HepG2 (cell line): ENCODE data around the gene HEXD. TPM values are rescaled to one million over a fixed set of nuclear protein-coding genes. Genes with fewer than 3 reads are reported as not detected.
A peak's percentile ranks its signal among the peaks of the same experiment; 100 is the strongest.

Source experiments
- ARID4A ChIP-seq: sonication (generic); formaldehyde crosslinking; IDR thresholded peaks from 2 replicates; pipeline ENCODE4 v1.5.0; 2020; ENCODE audit warnings: mild to moderate bottlenecking, missing genetic modification reagents, borderline replicate concordance
- ELF1 ChIP-seq: sonication (generic); formaldehyde crosslinking; IDR thresholded peaks from 2 replicates; pipeline ENCODE4 v1.4.0; 2020; ENCODE audit warnings: missing genetic modification reagents
- GATAD1 ChIP-seq: IDR thresholded peaks from 2 replicates; pipeline ENCODE4 v1.6.1; 2016; ENCODE audit warnings: missing genetic modification reagents, missing compliant biosample characterization
- KAT8 ChIP-seq: IDR thresholded peaks from 2 replicates; pipeline ENCODE4 v1.6.1; 2016; ENCODE audit warnings: missing genetic modification reagents, missing compliant biosample characterization
- MTA3 ChIP-seq: sonication (generic); formaldehyde crosslinking; IDR thresholded peaks from 2 replicates; pipeline ENCODE4 v1.4.0; 2020; ENCODE audit warnings: missing genetic modification reagents
- MZF1 ChIP-seq: sonication (generic); formaldehyde crosslinking; IDR thresholded peaks from 2 replicates; pipeline ENCODE4 v1.8.1; 2023; ENCODE audit warnings: mild to moderate bottlenecking, missing genetic modification reagents, borderline replicate concordance
- SKI ChIP-seq: fragments of 450-650 bp; IDR thresholded peaks from one replicate; pipeline ENCODE4 v1.6.1; 2018; ENCODE audit warnings: mild to moderate bottlenecking; ENCODE audit not compliant: partially characterized antibody
- SNRNP70 ChIP-seq: fragments of 200-400 bp; formaldehyde crosslinking; IDR thresholded peaks from 2 replicates; pipeline ENCODE4 v1.6.1; 2017; ENCODE audit warnings: mild to moderate bottlenecking, low read depth, low read length, moderate library complexity
- TBX3 ChIP-seq: fragments of 450-650 bp; IDR thresholded peaks from 2 replicates; pipeline ENCODE4 v1.6.1; 2017; ENCODE audit warnings: antibody characterized with exemption, mild to moderate bottlenecking, inconsistent platforms, borderline replicate concordance
- TEAD3 ChIP-seq: optimal IDR thresholded peaks from 2 replicates; pipeline ENCODE3; 2016; ENCODE audit warnings: borderline replicate concordance
- TEF ChIP-seq: sonication (generic); formaldehyde crosslinking; IDR thresholded peaks from 2 replicates; pipeline ENCODE4 v1.5.0; 2020; ENCODE audit warnings: missing genetic modification reagents
- ZBTB1 ChIP-seq: sonication (generic); formaldehyde crosslinking; IDR thresholded peaks from 2 replicates; pipeline ENCODE4 v1.4.0; 2020; ENCODE audit warnings: missing genetic modification reagents, borderline replicate concordance
- ZFP82 ChIP-seq: sonication (generic); formaldehyde crosslinking; IDR thresholded peaks from 2 replicates; pipeline ENCODE4 v1.5.1; 2020; ENCODE audit warnings: mild to moderate bottlenecking, missing genetic modification reagents, borderline replicate concordance
- polyA plus RNA-seq, 8 experiments: library from polyadenylated mRNA; depleted of rRNA in 3 of 8; stranded (reverse) in 7 of 8; unstranded in 1 of 8; fragments of >200 nt; fragmentation: Illumina TruSeq in 4 of 8; extraction: Trizol in 4 of 8; gene quantifications; 2 replicates each; pipeline versions ENCODE4 v1.2.1 to v1.2.3, GENCODE V29; 2011 to 2016; ENCODE audit warnings: low read depth in 4 of 8, missing spikeins in 1 of 8, mixed read lengths in 1 of 8; ENCODE audit not compliant: insufficient read depth in 1 of 8
- total RNA-seq, 5 experiments: library from RNA; depleted of rRNA; stranded (reverse); fragments of >200 nt; fragmentation: Illumina TruSeq; extraction: Trizol; gene quantifications; 2 replicates each; pipeline ENCODE4 v1.2.3, GENCODE V29; 2016; ENCODE audit warnings: low read depth in 1 of 5
- TF ChIP-seq, protein P1 (sequence below): sonication (generic); formaldehyde crosslinking; IDR thresholded peaks from 2 replicates; pipeline ENCODE4 v1.8.0; 2023; ENCODE audit warnings: mild to moderate bottlenecking, missing genetic modification reagents
- TF ChIP-seq, protein P2 (sequence below): sonication (generic); formaldehyde crosslinking; IDR thresholded peaks from 2 replicates; pipeline ENCODE4 v1.4.0; 2020; ENCODE audit warnings: mild to moderate bottlenecking, missing genetic modification reagents
- TF ChIP-seq, protein P3 (sequence below): sonication (generic); formaldehyde crosslinking; IDR thresholded peaks from 2 replicates; pipeline ENCODE4 v1.5.1; 2020; ENCODE audit warnings: mild to moderate bottlenecking, missing genetic modification reagents, borderline replicate concordance

The HEXD gene
- total and polyA plus RNA-seq, 2 of the 13 experiments (the other 11 are each of a cell fraction or from before 2014, with no cell fraction given) = 22.3 to 41.8 TPM

GRCh38 chr17:82414548-82415281 is 3.4 kb upstream of the HEXD start (continued):
- peak; percentile 87 for TF ChIP-seq KAT8 (CRISPR knock-in tag)
- TF ChIP-seq TEAD3 (CRISPR knock-in tag) = no peak
- TF ChIP-seq, protein P1, sequence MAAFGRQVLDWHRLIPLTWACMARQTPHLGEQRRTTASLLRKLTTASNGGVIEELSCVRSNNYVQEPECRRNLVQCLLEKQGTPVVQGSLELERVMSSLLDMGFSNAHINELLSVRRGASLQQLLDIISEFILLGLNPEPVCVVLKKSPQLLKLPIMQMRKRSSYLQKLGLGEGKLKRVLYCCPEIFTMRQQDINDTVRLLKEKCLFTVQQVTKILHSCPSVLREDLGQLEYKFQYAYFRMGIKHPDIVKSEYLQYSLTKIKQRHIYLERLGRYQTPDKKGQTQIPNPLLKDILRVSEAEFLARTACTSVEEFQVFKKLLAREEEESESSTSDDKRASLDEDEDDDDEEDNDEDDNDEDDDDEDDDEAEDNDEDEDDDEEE (CRISPR knock-in tag) = peak; percentile 90; the same call in 1 of the 2 replicates
- TF ChIP-seq GATAD1 (CRISPR knock-in tag) = peak; percentile 66; the same call in 1 of the 2 replicates
- no peak for TF ChIP-seq TBX3
- TF ChIP-seq, protein P2, sequence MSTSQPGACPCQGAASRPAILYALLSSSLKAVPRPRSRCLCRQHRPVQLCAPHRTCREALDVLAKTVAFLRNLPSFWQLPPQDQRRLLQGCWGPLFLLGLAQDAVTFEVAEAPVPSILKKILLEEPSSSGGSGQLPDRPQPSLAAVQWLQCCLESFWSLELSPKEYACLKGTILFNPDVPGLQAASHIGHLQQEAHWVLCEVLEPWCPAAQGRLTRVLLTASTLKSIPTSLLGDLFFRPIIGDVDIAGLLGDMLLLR (CRISPR knock-in tag) = peak; percentile 92
- 0 out of 2 replicates have a peak, but pooled peaks have one; percentile 47 for TF ChIP-seq ELF1
- no peak; the same call in 1 of the 2 replicates for TF ChIP-seq ZBTB1 (CRISPR knock-in tag)
- TF ChIP-seq MTA3 (CRISPR knock-in tag) = no peak
- 0 out of 2 replicates have a peak, but pooled peaks have one; percentile 65 for TF ChIP-seq MZF1 (CRISPR knock-in tag)
- TF ChIP-seq SKI = no peak
- TF ChIP-seq TEF (CRISPR knock-in tag) = peak; percentile 94; the same call in 1 of the 2 replicates
- TF ChIP-seq ZFP82 = peak; percentile 76; the same call in 1 of the 2 replicates
- peak; percentile 82; the same call in 1 of the 2 replicates for TF ChIP-seq ARID4A (CRISPR knock-in tag)
- TF ChIP-seq, protein P3, sequence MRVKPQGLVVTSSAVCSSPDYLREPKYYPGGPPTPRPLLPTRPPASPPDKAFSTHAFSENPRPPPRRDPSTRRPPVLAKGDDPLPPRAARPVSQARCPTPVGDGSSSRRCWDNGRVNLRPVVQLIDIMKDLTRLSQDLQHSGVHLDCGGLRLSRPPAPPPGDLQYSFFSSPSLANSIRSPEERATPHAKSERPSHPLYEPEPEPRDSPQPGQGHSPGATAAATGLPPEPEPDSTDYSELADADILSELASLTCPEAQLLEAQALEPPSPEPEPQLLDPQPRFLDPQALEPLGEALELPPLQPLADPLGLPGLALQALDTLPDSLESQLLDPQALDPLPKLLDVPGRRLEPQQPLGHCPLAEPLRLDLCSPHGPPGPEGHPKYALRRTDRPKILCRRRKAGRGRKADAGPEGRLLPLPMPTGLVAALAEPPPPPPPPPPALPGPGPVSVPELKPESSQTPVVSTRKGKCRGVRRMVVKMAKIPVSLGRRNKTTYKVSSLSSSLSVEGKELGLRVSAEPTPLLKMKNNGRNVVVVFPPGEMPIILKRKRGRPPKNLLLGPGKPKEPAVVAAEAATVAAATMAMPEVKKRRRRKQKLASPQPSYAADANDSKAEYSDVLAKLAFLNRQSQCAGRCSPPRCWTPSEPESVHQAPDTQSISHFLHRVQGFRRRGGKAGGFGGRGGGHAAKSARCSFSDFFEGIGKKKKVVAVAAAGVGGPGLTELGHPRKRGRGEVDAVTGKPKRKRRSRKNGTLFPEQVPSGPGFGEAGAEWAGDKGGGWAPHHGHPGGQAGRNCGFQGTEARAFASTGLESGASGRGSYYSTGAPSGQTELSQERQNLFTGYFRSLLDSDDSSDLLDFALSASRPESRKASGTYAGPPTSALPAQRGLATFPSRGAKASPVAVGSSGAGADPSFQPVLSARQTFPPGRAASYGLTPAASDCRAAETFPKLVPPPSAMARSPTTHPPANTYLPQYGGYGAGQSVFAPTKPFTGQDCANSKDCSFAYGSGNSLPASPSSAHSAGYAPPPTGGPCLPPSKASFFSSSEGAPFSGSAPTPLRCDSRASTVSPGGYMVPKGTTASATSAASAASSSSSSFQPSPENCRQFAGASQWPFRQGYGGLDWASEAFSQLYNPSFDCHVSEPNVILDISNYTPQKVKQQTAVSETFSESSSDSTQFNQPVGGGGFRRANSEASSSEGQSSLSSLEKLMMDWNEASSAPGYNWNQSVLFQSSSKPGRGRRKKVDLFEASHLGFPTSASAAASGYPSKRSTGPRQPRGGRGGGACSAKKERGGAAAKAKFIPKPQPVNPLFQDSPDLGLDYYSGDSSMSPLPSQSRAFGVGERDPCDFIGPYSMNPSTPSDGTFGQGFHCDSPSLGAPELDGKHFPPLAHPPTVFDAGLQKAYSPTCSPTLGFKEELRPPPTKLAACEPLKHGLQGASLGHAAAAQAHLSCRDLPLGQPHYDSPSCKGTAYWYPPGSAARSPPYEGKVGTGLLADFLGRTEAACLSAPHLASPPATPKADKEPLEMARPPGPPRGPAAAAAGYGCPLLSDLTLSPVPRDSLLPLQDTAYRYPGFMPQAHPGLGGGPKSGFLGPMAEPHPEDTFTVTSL = peak; percentile 43; the same call in 1 of the 2 replicates
- TF ChIP-seq SNRNP70 = no peak
